Type B pancreatic cell (in vitro differentiated cells): ENCODE results near the gene FOXA3. TPM values are rescaled to one million over a fixed set of nuclear protein-coding genes. Genes with fewer than 3 reads are reported as not detected.
A peak's percentile ranks its signal among the peaks of the same experiment; 100 is the strongest.
"Not testable (repeated sequence)": the region's sequence is repeated elsewhere in the genome, so short reads cannot be mapped to it uniquely, and the experiment has no call there.

Experiments
- DNase-seq: peaks from one replicate; pipeline ENCODE4 v3.0.0; 2021; ENCODE audit warnings: mixed read lengths; ENCODE audit not compliant: unreplicated experiment; ENCODE audit errors: extremely low spot score
- H3K27ac Mint-ChIP-seq: 2 replicates; pipeline ENCODE4 v1.8.0; 2021; ENCODE audit warnings: mild to moderate bottlenecking, mixed read lengths
- H3K27me3 Mint-ChIP-seq: 2 replicates; pipeline ENCODE4 v1.8.0; 2021; ENCODE audit warnings: mixed read lengths
- H3K36me3 Mint-ChIP-seq: 2 replicates; pipeline ENCODE4 v1.8.0; 2021; ENCODE audit warnings: mixed read lengths
- H3K4me1 Mint-ChIP-seq: one replicate; pipeline ENCODE4 v1.8.0; 2021; ENCODE audit warnings: mixed read lengths; ENCODE audit not compliant: unreplicated experiment
- H3K4me3 Mint-ChIP-seq: 2 replicates; pipeline ENCODE4 v1.8.0; 2021; ENCODE audit warnings: mild to moderate bottlenecking, mixed read lengths
- H3K9me3 Mint-ChIP-seq: 2 replicates; pipeline ENCODE4 v1.8.0; 2021; ENCODE audit warnings: mixed read lengths
- total RNA-seq: library from RNA; stranded (reverse); gene quantifications from 2 replicates; pipeline ENCODE4 v1.2.1, GENCODE V29; 2021; ENCODE audit warnings: low replicate concordance
- TF ChIP-seq, protein P1 (sequence below): fragments of 200-600 bp; sonication (generic); conservative IDR thresholded peaks from 2 replicates; pipeline ENCODE4 v1.5.0; 2021; ENCODE audit warnings: antibody characterized with exemption, mild to moderate bottlenecking

The FOXA3 gene
- total RNA-seq, 1 donor from 2014 or later, result 3.3 TPM

GRCh38 chr19:45863335-45863839, 739 bp upstream of the FOXA3 start:
- peaks cover 8% of the 10 kb centered on the region for H3K4me1 Mint-ChIP-seq
- H3K9me3 Mint-ChIP-seq, result no peaks in the 10 kb centered on the region
- peak overlapping the region; percentile 93 for H3K27ac Mint-ChIP-seq
- H3K36me3 Mint-ChIP-seq, result no peaks in the 10 kb centered on the region
- DNase-seq, result no peak
- peaks cover 54% of the 10 kb centered on the region for H3K27me3 Mint-ChIP-seq
- H3K4me3 Mint-ChIP-seq, result peak overlapping the region; percentile 97
- TF ChIP-seq, protein P1, sequence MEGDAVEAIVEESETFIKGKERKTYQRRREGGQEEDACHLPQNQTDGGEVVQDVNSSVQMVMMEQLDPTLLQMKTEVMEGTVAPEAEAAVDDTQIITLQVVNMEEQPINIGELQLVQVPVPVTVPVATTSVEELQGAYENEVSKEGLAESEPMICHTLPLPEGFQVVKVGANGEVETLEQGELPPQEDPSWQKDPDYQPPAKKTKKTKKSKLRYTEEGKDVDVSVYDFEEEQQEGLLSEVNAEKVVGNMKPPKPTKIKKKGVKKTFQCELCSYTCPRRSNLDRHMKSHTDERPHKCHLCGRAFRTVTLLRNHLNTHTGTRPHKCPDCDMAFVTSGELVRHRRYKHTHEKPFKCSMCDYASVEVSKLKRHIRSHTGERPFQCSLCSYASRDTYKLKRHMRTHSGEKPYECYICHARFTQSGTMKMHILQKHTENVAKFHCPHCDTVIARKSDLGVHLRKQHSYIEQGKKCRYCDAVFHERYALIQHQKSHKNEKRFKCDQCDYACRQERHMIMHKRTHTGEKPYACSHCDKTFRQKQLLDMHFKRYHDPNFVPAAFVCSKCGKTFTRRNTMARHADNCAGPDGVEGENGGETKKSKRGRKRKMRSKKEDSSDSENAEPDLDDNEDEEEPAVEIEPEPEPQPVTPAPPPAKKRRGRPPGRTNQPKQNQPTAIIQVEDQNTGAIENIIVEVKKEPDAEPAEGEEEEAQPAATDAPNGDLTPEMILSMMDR, result no peak

GRCh38 chr19:45864629-45865082, 530 bp downstream of the FOXA3 start:
- Mint-ChIP-seq H3K36me3 (no peaks in the 10 kb centered on the region), H3K27ac (peak overlapping the region; percentile 59)

DNA sequence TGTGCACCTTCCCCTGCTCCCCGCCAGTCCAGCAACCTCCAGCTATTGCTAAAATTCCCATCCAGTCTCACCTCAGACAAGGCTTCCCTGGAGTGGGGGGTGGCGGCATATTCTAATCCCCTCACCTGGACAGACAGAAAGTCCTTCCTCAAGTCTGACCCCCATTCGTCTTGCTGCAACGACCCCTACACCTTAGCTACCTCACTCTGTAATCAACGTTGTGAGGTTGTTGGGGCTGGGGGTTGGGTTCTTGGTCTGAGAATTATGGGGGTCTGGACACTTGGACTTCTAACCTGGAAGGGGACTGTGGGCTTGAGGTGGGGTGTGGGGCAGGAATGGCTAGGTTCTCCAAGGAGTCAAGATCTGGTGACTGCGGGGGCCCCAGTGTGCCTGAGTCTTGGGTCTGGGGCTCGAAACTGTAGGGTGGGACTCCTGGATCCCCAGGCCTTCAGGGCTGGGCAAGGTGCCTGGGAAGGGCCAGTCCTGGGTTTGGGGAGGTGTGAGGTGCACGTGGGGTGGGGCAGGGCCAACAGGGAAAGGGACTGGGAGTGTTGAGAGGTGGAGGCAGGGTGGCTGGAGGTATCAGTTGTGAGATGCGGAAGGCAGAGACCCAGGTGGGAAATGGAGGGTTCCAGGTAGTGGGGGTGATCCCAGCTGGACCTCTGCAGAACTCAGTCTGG, 1.3 kb downstream of the FOXA3 start:
- DNase-seq, result no peak
- Mint-ChIP-seq H3K4me1 (peaks cover 8% of the 10 kb centered on the region), H3K27me3 (peaks cover 54% of the 10 kb centered on the region), H3K4me3 (peak overlapping the region; percentile 84), H3K27ac (no peak overlapping the region), H3K9me3 (no peaks in the 10 kb centered on the region), H3K36me3 (no peaks in the 10 kb centered on the region)
- TF ChIP-seq, protein P1, result no peak

More at GRCh38 chr19:45864629-45865082, 530 bp downstream of the FOXA3 start:
- TF ChIP-seq, protein P1, result no peak
- H3K9me3 Mint-ChIP-seq, result no peaks in the 10 kb centered on the region
- DNase-seq, result no peak
- H3K4me1 Mint-ChIP-seq, result peaks cover 8% of the 10 kb centered on the region
- peak overlapping the region; percentile 84 for H3K4me3 Mint-ChIP-seq
- peaks cover 54% of the 10 kb centered on the region for H3K27me3 Mint-ChIP-seq

- Mint-ChIP-seq H3K27ac (no peak overlapping the region), H3K36me3 (no peaks in the 10 kb centered on the region), H3K4me1 (peaks cover 8% of the 10 kb centered on the region), H3K27me3 (peaks cover 54% of the 10 kb centered on the region), H3K9me3 (no peaks in the 10 kb centered on the region), H3K4me3 (no peak overlapping the region)
- TF ChIP-seq, protein P1, result no peak
- no peak for DNase-seq
These were observed 2.5 kb downstream of the FOXA3 start for GRCh38 chr19:45866400-45867176.

GRCh38 chr19:45867241-45867640, 3.1 kb downstream of the FOXA3 start:
- H3K27ac Mint-ChIP-seq, H3K4me1 Mint-ChIP-seq, DNase-seq, H3K36me3 Mint-ChIP-seq, H3K9me3 Mint-ChIP-seq, H3K4me3 Mint-ChIP-seq: not testable (repeated sequence)
- H3K27me3 Mint-ChIP-seq, result peaks cover 53% of the 10 kb centered on the region

- TF ChIP-seq, protein P1, result no peak
- peaks cover 9% of the 10 kb centered on the region for H3K4me1 Mint-ChIP-seq
These were observed 6.7 kb downstream of the FOXA3 start for GRCh38 chr19:45870798-45871197.

More at GRCh38 chr19:45870798-45871197, 6.7 kb downstream of the FOXA3 start:
- H3K27me3 Mint-ChIP-seq, result peaks cover 23% of the 10 kb centered on the region
- no peak overlapping the region for H3K4me3 Mint-ChIP-seq
- H3K27ac Mint-ChIP-seq, result no peak overlapping the region
- DNase-seq, result no peak
- no peaks in the 10 kb centered on the region for H3K36me3 Mint-ChIP-seq
- no peaks in the 10 kb centered on the region for H3K9me3 Mint-ChIP-seq
